OCI-LY3 (cell line): ENCODE measurements around the gene KAT6B.
A peak's percentile ranks its signal among the peaks of the same experiment; 100 is the strongest.

Experiments used
- H2AFZ ChIP-seq: fragments of 200-600, 300-600 bp; shearing (Covaris generic); 2 replicates; pipeline ENCODE4 v1.6.0; 2014; ENCODE audit warnings: antibody characterized with exemption, low read depth, low read length
- H3K27ac ChIP-seq: fragments of 200-600, 300-600 bp; sonication (generic); 2 replicates; pipeline ENCODE4 v1.5.1; 2014; ENCODE audit warnings: mild to moderate bottlenecking, low read length, moderate library complexity, mixed read lengths
- H3K27me3 ChIP-seq: fragments of 200-600, 300-600 bp; sonication (generic); 2 replicates; pipeline ENCODE4 v1.6.1; 2014; ENCODE audit warnings: low read depth, low read length, mixed read lengths
- H3K36me3 ChIP-seq: fragments of 200-600, 300-600 bp; sonication (generic); replicated peaks from 2 replicates; pipeline ENCODE3; 2014; ENCODE audit warnings: low read depth, low read length, mixed read lengths
- H3K4me1 ChIP-seq: fragments of 300-600, 200-600 bp; sonication (generic); 2 replicates; pipeline ENCODE4 v1.6.1; 2014; ENCODE audit warnings: low read length, mixed read lengths
- H3K4me2 ChIP-seq: fragments of 200-600, 300-600 bp; sonication (generic); 2 replicates; pipeline ENCODE4 v1.6.1; 2014; ENCODE audit warnings: low read length, mixed read lengths
- H3K4me3 ChIP-seq: fragments of 300-600, 200-600 bp; sonication (generic); 2 replicates; pipeline ENCODE4 v1.5.1; 2014; ENCODE audit warnings: antibody characterized with exemption, mild to moderate bottlenecking, low read length, moderate library complexity
- H3K79me2 ChIP-seq: fragments of 300-600, 200-600 bp; shearing (Covaris generic); 2 replicates; pipeline ENCODE4 v1.6.1; 2014; ENCODE audit warnings: mild to moderate bottlenecking, low read length, mixed read lengths
- H3K9ac ChIP-seq: fragments of 300-600, 200-600 bp; shearing (Covaris generic); 2 replicates; pipeline ENCODE4 v1.6.0; 2014; ENCODE audit warnings: mild to moderate bottlenecking, low read length, moderate library complexity
- H3K9me3 ChIP-seq: fragments of 200-600, 300-600 bp; shearing (Covaris generic); 2 replicates; pipeline ENCODE4 v1.6.1; 2014; ENCODE audit warnings: low read length, mixed read lengths; ENCODE audit not compliant: insufficient read depth
- H4K20me1 ChIP-seq: fragments of 200-600, 300-600 bp; sonication (generic); 2 replicates; pipeline ENCODE4 v1.6.1; 2016; ENCODE audit warnings: low read length, mixed read lengths; ENCODE audit not compliant: insufficient read depth
- EZH2phosphoT487 ChIP-seq: fragments of 200-600 bp; shearing (Covaris generic); IDR thresholded peaks from 2 replicates; pipeline ENCODE4 v1.6.1; 2018; ENCODE audit warnings: antibody characterized with exemption, mixed run types, low read depth
- TF ChIP-seq, protein P1 (sequence below): fragments of 200-600, 300-600 bp; sonication (generic); IDR thresholded peaks from 2 replicates; pipeline ENCODE4 v1.5.1; 2014; ENCODE audit warnings: antibody characterized with exemption, low read length, low read depth

KAT6B gene

DNA sequence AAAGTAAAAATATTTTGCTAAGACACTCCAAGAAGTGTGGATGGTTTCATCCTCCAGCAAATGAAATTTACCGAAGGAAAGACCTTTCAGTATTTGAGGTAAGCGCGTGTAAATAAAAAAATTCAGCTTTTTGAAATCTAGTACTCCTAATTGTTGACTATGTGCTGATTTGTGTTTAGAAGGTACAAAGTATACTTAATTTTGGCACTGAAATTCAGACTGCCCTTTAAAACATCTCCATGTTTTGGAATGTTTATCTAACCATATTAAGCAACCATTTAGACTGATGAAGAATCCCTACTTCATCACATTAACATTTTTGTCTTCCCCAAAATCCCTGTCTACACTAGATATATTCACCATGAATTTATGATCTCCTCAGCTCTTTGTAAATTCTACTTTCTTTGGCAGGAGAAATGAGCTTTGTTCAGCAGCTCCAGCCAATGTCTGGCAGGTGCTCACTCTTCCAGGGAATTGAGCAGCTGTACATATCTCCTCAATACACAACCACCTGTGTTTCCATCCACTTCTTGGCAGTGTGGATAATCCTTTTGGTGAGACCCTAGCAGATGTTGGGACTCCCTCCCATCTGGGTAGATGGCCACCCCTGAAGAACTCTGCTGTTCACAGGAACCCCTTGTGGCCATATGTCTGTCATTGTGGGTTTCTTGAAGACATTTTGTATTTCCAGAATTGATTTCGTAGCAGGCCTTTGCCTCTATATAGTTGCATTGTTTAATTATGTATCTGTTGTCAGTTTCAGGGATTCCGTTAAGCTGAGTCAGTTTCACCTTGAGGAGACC is 155.6 kb downstream of the KAT6B start:
- no peak overlapping the region for H2AFZ ChIP-seq
- H3K27me3 ChIP-seq: no peaks in the 10 kb centered on the region
- TF ChIP-seq, protein P1, sequence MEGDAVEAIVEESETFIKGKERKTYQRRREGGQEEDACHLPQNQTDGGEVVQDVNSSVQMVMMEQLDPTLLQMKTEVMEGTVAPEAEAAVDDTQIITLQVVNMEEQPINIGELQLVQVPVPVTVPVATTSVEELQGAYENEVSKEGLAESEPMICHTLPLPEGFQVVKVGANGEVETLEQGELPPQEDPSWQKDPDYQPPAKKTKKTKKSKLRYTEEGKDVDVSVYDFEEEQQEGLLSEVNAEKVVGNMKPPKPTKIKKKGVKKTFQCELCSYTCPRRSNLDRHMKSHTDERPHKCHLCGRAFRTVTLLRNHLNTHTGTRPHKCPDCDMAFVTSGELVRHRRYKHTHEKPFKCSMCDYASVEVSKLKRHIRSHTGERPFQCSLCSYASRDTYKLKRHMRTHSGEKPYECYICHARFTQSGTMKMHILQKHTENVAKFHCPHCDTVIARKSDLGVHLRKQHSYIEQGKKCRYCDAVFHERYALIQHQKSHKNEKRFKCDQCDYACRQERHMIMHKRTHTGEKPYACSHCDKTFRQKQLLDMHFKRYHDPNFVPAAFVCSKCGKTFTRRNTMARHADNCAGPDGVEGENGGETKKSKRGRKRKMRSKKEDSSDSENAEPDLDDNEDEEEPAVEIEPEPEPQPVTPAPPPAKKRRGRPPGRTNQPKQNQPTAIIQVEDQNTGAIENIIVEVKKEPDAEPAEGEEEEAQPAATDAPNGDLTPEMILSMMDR: no peak; the same call in 1 of the 2 replicates
- TF ChIP-seq EZH2phosphoT487: no peak
- no peak overlapping the region for H3K9ac ChIP-seq
- no peaks in the 10 kb centered on the region for H3K79me2 ChIP-seq
- H3K4me2 ChIP-seq: peak overlapping the region; percentile 67
- H3K4me3 ChIP-seq: no peak overlapping the region
- peaks cover 50% of the 10 kb centered on the region for H3K4me1 ChIP-seq
- no peaks in the 10 kb centered on the region for H4K20me1 ChIP-seq
- H3K9me3 ChIP-seq: no peaks in the 10 kb centered on the region
- H3K36me3 ChIP-seq: peaks cover 3% of the 10 kb centered on the region
- H3K27ac ChIP-seq: 0 out of 2 replicates have a peak overlapping the region, but pooled peaks have one; percentile 23

DNA sequence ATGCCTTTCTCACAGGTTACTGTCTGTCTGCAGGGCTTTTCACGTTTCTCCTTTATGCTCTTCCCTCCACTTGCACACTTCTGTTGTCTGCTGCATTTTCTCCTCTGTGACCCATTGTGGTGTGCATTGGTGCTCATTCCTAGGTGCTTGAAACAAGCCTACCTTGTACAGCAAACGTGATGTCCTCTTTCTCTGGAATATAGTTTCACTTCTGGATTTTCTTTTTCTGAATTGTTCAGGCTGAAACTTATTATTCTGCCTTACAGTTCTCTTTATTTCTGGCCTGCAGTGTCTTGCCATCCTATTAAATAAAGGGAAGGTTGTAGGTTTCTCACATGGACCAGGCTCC is 156.2 kb downstream of the KAT6B start:
- no peak overlapping the region; the same call in 1 of the 2 replicates for H3K9ac ChIP-seq
- H3K36me3 ChIP-seq: peaks cover 3% of the 10 kb centered on the region
- H4K20me1 ChIP-seq: no peaks in the 10 kb centered on the region
- no peaks in the 10 kb centered on the region for H3K27me3 ChIP-seq
- H3K4me2 ChIP-seq: peak overlapping the region; percentile 67
- no peaks in the 10 kb centered on the region for H3K79me2 ChIP-seq
- no peak overlapping the region for H2AFZ ChIP-seq
- TF ChIP-seq EZH2phosphoT487: no peak
- TF ChIP-seq, protein P1: no peak
- peaks cover 45% of the 10 kb centered on the region for H3K4me1 ChIP-seq
- H3K4me3 ChIP-seq: peak overlapping the region; percentile 15; the same call in 1 of the 2 replicates
- peak overlapping the region; percentile 23; the same call in 1 of the 2 replicates for H3K27ac ChIP-seq
- no peaks in the 10 kb centered on the region for H3K9me3 ChIP-seq

- H3K4me2 ChIP-seq: peak overlapping the region; percentile 67
- no peaks in the 10 kb centered on the region for H3K79me2 ChIP-seq
- no peak overlapping the region for H2AFZ ChIP-seq
- H3K27me3 ChIP-seq: no peaks in the 10 kb centered on the region
- no peaks in the 10 kb centered on the region for H3K9me3 ChIP-seq
- peaks cover 38% of the 10 kb centered on the region for H3K4me1 ChIP-seq
- H3K36me3 ChIP-seq: peaks cover 3% of the 10 kb centered on the region
- no peaks in the 10 kb centered on the region for H4K20me1 ChIP-seq
- H3K4me3 ChIP-seq: peak overlapping the region; percentile 15; the same call in 1 of the 2 replicates
- no peak overlapping the region for H3K9ac ChIP-seq
- peak overlapping the region; percentile 23; the same call in 1 of the 2 replicates for H3K27ac ChIP-seq
- no peak for TF ChIP-seq EZH2phosphoT487
- TF ChIP-seq, protein P1: no peak
Measured at GRCh38 chr10:74983383-74983782, 157.0 kb downstream of the KAT6B start.

GRCh38 chr10:74987339-74988053 is 161.1 kb downstream of the KAT6B start:
- H3K4me3 ChIP-seq: no peak overlapping the region
- H3K9me3 ChIP-seq: no peaks in the 10 kb centered on the region
- no peak overlapping the region for H2AFZ ChIP-seq
- no peaks in the 10 kb centered on the region for H3K79me2 ChIP-seq
- H3K27me3 ChIP-seq: no peaks in the 10 kb centered on the region
- H3K27ac ChIP-seq: no peak overlapping the region
- H4K20me1 ChIP-seq: no peaks in the 10 kb centered on the region
- H3K36me3 ChIP-seq: peaks cover 3% of the 10 kb centered on the region
- H3K9ac ChIP-seq: no peak overlapping the region
- H3K4me1 ChIP-seq: peaks cover 22% of the 10 kb centered on the region
- TF ChIP-seq, protein P1: no peak
- H3K4me2 ChIP-seq: no peak overlapping the region
